GM12878 (cell line): ENCODE data around the gene ATP6V1F. TPM values are rescaled to one million over a fixed set of nuclear protein-coding genes. Genes with fewer than 3 reads are reported as not detected.

Source experiments
- ATAC-seq: fragments of 200-7000 bp; cut with Tn5 transposase; 3 replicates; pipeline ENCODE4 v1.9.1; 2020; ENCODE audit warnings: mild to moderate bottlenecking, moderate library complexity
- BruUV-seq: library from RNA; stranded (reverse); fragments of 400-500 nt; replicated peaks from 2 replicates; lab custom pipeline; 2021; lab: Mats Ljungman, UMichigan
- CTCF ChIA-PET: fragments of 300-600 bp; sonication (Branson Sonifier 250); formaldehyde crosslinking; extraction: SDS; loops from one replicate; lab custom pipeline; 2021; ENCODE audit warnings: inconsistent platforms; lab: Yijun Ruan, JAX
- POLR2A ChIA-PET: fragments of 350-600 bp; formaldehyde crosslinking; extraction: SDS; loops from one replicate; lab custom pipeline; 2021; ENCODE audit warnings: inconsistent platforms; lab: Charles Lee
- RAD21 ChIA-PET: fragments of 300-600 bp; sonication (Branson Sonifier 250); formaldehyde crosslinking; loops from one replicate; lab custom pipeline; 2023; ENCODE audit warnings: antibody characterized with exemption; ENCODE audit not compliant: unreplicated experiment; lab: Charles Lee
- SMC1A ChIA-PET: fragments of 300-600 bp; sonication (Branson Sonifier 250); formaldehyde crosslinking; loops from one replicate; lab custom pipeline; 2023; ENCODE audit not compliant: unreplicated experiment, uncharacterized antibody; lab: Charles Lee
- DNase-seq: peaks from one replicate; pipeline ENCODE4 v3.0.0-alpha.2; 2011; ENCODE audit warnings: low read depth, low spot score
- FAIRE-seq: peaks from 3 replicates; lab custom pipeline; 2011; peaks lifted over from hg19 to GRCh38; lab: Jason Lieb, UNC
- H2AFZ ChIP-seq: 2 replicates; pipeline ENCODE4 v1.6.0; 2011; ENCODE audit warnings: low read depth, low read length, control low read depth; ENCODE audit not compliant: control insufficient read depth
- H3K27ac ChIP-seq: 2 replicates; pipeline ENCODE4 v1.5.1; 2011; ENCODE audit warnings: control low read depth; ENCODE audit not compliant: control insufficient read depth, insufficient read depth
- H3K27me3 ChIP-seq, 2 experiments: replicated peaks in 1 of 2; 2 replicates each; pipeline versions ENCODE4 v1.6.0 to v1.6.1; 2011; ENCODE audit warnings: low read length in 1 of 2; ENCODE audit not compliant: control insufficient read depth in 2 of 2, insufficient read depth in 2 of 2
- H3K36me3 ChIP-seq, 2 experiments: 2 replicates each; pipeline ENCODE4 v1.5.1; 2011; ENCODE audit warnings: low read length in 1 of 2; ENCODE audit not compliant: control insufficient read depth in 2 of 2, insufficient read depth in 2 of 2
- H3K4me1 ChIP-seq: 2 replicates; pipeline ENCODE4 v1.6.1; 2011; ENCODE audit warnings: mild to moderate bottlenecking, low read length, moderate library complexity, mixed read lengths; ENCODE audit not compliant: control insufficient read depth, insufficient read depth
- H3K4me2 ChIP-seq: 2 replicates; pipeline ENCODE4 v1.6.0; 2011; ENCODE audit warnings: control low read depth; ENCODE audit not compliant: control insufficient read depth, insufficient read depth
- H3K4me3 ChIP-seq: fragments of 200-600 bp; sonication (generic); 2 replicates; pipeline ENCODE4 v1.5.1; 2016
- H3K79me2 ChIP-seq: 2 replicates; pipeline ENCODE4 v1.6.0; 2011; ENCODE audit warnings: low read length; ENCODE audit not compliant: control insufficient read depth, insufficient read depth
- H3K9ac ChIP-seq: 2 replicates; pipeline ENCODE4 v1.8.0; 2011; ENCODE audit warnings: low read length, control low read depth, mixed read lengths; ENCODE audit not compliant: control insufficient read depth, insufficient read depth
- H3K9me3 ChIP-seq: replicated peaks from 3 replicates; pipeline ENCODE4 v1.5.1; 2011; ENCODE audit warnings: mild to moderate bottlenecking, low read length; ENCODE audit not compliant: control insufficient read depth, insufficient read depth
- H4K20me1 ChIP-seq: 2 replicates; pipeline ENCODE4 v1.6.0; 2011; ENCODE audit not compliant: control insufficient read depth, insufficient read depth
- BACH1 ChIP-seq: fragments of 450-650 bp; IDR thresholded peaks from 2 replicates; pipeline ENCODE4 v1.6.1; 2017; ENCODE audit warnings: mild to moderate bottlenecking, borderline replicate concordance
- CHD1 ChIP-seq: IDR thresholded peaks from 2 replicates; pipeline ENCODE4 v1.6.1; 2012; ENCODE audit warnings: low read depth, low read length, improper control_type of control experiment
- EED ChIP-seq: sonication (generic); IDR thresholded peaks from 2 replicates; pipeline ENCODE4 v1.6.1; 2016; ENCODE audit warnings: antibody characterized with exemption, low read depth
- NR2C2 ChIP-seq: IDR thresholded peaks from 2 replicates; pipeline ENCODE4 v1.6.1; 2011; ENCODE audit warnings: borderline replicate concordance, low read depth; ENCODE audit not compliant: control insufficient read depth, insufficient read length
- ZNF274 ChIP-seq: IDR thresholded peaks from one replicate; pipeline ENCODE4 v1.8.0; 2011; ENCODE audit not compliant: insufficient read length, insufficient read depth
- ZSCAN29 ChIP-seq: fragments of 450-650 bp; IDR thresholded peaks from 2 replicates; pipeline ENCODE4 v1.6.1; 2017; ENCODE audit warnings: mild to moderate bottlenecking, moderate library complexity
- WGBS: methylation state at CpG from one replicate; pipeline ENCODE4 v1.1.6; 2016; ENCODE audit warnings: low lambda C conversion rate; ENCODE audit not compliant: insufficient replicate concordance, insufficient coverage; ENCODE audit errors: missing lambda C conversion rate; 5-methylcytosine and 5-hydroxymethylcytosine counted together
- in situ Hi-C: fragments of 300-500 bp; cut with MboI; formaldehyde crosslinking; loops from 9 replicates; pipeline ENCODE4 v1.14.3; 2018; ENCODE audit warnings: mixed read lengths
- intact Hi-C: fragments of 100-400 bp; cut with micrococcal nuclease; formaldehyde crosslinking; loops from one replicate; pipeline ENCODE4 v1.14.2; 2022; ENCODE audit not compliant: unreplicated experiment
- polyA plus RNA-seq, 11 experiments: library from polyadenylated mRNA; depleted of rRNA in 4 of 11; unstranded in 6 of 11; stranded (reverse) in 5 of 11; fragments of >200 nt; fragmentation: Nextera tagmentation in 4 of 11; fragmentation: Illumina TruSeq in 1 of 11; extraction: Ambion mirVana in 4 of 11; extraction: Trizol in 1 of 11; gene quantifications; 1 replicate in 1 of 11; 2 replicates in 10 of 11; pipeline versions ENCODE4 v1.2.1 to v1.2.3, GENCODE V29; 2011 to 2016; ENCODE audit warnings: inconsistent platforms in 2 of 11, missing spikeins in 2 of 11, low read depth in 1 of 11
- total RNA-seq, 4 experiments: library from RNA; depleted of rRNA in 3 of 4; stranded (reverse); fragments of >200 nt in 3 of 4; fragmentation: Illumina TruSeq in 1 of 4; extraction: Trizol in 1 of 4; gene quantifications; 2 replicates each; pipeline versions ENCODE4 v1.2.1 to v1.2.3, GENCODE V29; 2013 to 2021
- TF ChIP-seq, protein P1 (sequence below): IDR thresholded peaks from 2 replicates; pipeline ENCODE4 v1.6.1; 2011; ENCODE audit warnings: mild to moderate bottlenecking, low read depth, low read length, moderate library complexity; ENCODE audit not compliant: insufficient replicate concordance
- TF ChIP-seq, protein P2 (sequence below): fragments of 450-650 bp; IDR thresholded peaks from 2 replicates; pipeline ENCODE4 v1.6.1; 2016; ENCODE audit warnings: mild to moderate bottlenecking, moderate library complexity, borderline replicate concordance

The ATP6V1F gene
- total and polyA plus RNA-seq, 10 of the 15 experiments (the other 5 are each of a cell fraction or from before 2014, with no cell fraction given), result 111 to 343 (median 203) TPM

DNA sequence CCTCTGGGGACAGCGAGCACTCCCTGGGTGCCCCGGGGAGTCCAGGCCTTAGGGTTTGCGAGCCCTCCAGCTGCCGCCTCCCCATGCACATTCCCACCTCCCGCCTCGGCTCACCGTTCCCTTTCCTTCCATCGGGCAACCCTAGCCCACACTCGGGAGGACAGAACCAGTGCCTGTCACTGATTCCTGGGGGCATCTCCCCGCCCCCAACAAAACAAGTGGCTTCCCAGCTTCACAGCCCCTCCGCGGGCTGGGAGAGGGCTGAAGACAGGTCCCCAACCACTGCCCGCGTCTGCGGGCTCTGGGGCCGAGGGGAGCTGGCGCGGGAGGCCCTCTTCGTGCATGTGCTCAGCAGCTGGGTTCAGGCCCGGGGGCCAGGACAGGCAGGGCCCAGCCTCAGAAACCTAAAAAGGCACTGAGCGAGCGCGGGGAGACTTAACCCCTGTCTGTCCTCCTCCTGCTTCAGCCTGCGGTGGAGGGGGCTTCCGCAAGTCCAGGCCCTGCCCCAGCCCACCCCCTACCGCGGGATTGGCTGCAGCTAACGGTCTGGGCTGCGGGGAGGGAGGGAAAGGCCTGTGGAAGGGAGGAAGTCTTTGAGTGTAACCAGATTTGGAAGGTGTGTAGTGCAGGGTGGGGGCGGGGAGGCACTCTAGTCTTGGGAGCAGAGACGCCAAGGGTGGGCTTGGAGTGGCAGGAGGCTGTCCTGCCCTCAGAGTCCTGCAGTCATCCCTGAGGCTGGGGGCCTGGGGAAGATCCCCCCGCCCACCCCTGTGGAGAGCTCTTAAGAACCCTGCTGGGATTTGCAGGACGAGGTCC, 31.3 kb upstream of the ATP6V1F start:
- H3K36me3 ChIP-seq, result no peaks in the 10 kb centered on the region
- RAD21 ChIA-PET, result no interaction called here
- POLR2A ChIA-PET, result interaction anchor here (0.6 kb wide), 1 partner anchor 1733 kb away, joined by 3 read pairs; no protein-coding TSS in a partner anchor
- no TSS peak for BruUV-seq
- CTCF ChIA-PET, result interaction anchor here (0.7 kb wide), 2 partner anchors 91 to 446 kb away, joined by 3 read pairs; no protein-coding TSS in a partner anchor
- H3K79me2 ChIP-seq, result no peaks in the 10 kb centered on the region
- no peak overlapping the region for H3K9ac ChIP-seq
- TF ChIP-seq ZSCAN29 (no peak), BACH1 (no peak), EED (no peak)
- SMC1A ChIA-PET, result no interaction called here
- no peaks in the 10 kb centered on the region for H3K9me3 ChIP-seq
- intact Hi-C loops, result no loop called here
- 18% methylated on average over 27 of the region's 33 CpGs for WGBS
- H3K4me1 ChIP-seq, result peaks cover 8% of the 10 kb centered on the region
- H3K27ac ChIP-seq, result no peak overlapping the region
- DNase-seq (no peak), FAIRE-seq (no peak), ATAC-seq (peak; percentile 36)
- H3K27me3 ChIP-seq, result peaks cover 15% of the 10 kb centered on the region in 2 experiments
- H2AFZ ChIP-seq, result no peak overlapping the region
- no peak overlapping the region for H3K4me2 ChIP-seq
- H4K20me1 ChIP-seq, result no peaks in the 10 kb centered on the region
- in situ Hi-C loops, result no loop called here
- H3K4me3 ChIP-seq, result no peak overlapping the region

DNA sequence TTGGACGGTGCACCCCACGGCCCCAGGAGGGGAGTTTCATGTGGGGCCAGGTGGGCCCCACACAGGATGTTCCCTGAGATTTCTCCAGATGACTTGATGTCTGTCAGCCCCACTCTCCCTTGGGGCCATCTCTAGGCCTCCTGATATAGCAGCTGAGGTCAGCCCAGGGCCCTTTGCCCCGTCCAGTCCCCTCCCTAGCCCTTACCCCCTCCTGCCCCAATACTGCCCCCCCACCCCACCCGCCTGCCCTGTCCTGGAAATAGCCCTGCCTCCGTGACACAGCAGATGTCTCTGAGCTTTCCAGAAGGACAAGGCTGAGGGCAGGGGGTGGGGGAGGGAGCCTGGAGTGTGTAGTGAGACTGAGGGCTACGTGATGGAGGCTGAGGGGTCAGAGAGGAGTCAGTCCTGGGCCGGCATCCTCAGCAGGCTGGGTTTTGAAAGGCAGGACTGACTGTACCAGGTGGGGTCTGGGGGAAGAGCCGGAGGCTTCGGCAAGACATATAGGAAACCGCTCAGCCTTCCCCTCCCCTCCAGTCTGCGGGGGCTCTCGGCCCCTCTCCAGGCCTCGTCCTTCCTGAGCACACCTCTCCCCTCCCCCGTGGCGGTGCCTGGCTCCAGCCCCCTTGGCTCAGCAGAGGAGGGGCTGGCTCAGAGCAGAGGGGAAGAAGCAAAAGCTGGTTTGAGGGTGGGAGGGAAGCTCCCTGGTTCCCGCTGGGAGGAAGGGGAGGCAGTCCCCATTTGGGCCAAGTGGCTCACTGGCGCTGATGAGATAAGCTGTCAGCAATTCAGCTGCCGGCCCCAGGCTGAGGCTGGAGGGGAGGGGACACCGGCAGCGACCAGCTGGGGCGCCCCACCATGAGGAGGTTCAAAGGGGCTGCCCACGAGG, 30.4 kb upstream of the ATP6V1F start:
- FAIRE-seq (no peak), DNase-seq (no peak), ATAC-seq (peak; percentile 30)
- H3K27ac ChIP-seq, result no peak overlapping the region
- H3K9me3 ChIP-seq, result no peaks in the 10 kb centered on the region
- RAD21 ChIA-PET, result interaction anchor here (1.4 kb wide), 1 partner anchor 52 kb away, joined by 4 read pairs; no protein-coding TSS in a partner anchor
- no peaks in the 10 kb centered on the region for H3K36me3 ChIP-seq
- no peak overlapping the region for H2AFZ ChIP-seq
- no peaks in the 10 kb centered on the region for H4K20me1 ChIP-seq
- SMC1A ChIA-PET, result no interaction called here
- 5% methylated on average over 22 of the region's 22 CpGs for WGBS
- CTCF ChIA-PET, result interaction anchor here (0.7 kb wide), 1 partner anchor 10 kb away, joined by 3 read pairs; no protein-coding TSS in a partner anchor
- POLR2A ChIA-PET, result interaction anchor here (0.6 kb wide), 1 partner anchor 1732 kb away, joined by 3 read pairs; no protein-coding TSS in a partner anchor
- intact Hi-C loops, result no loop called here
- H3K79me2 ChIP-seq, result no peaks in the 10 kb centered on the region
- H3K4me2 ChIP-seq, result no peak overlapping the region
- no TSS peak for BruUV-seq
- no peak overlapping the region for H3K4me3 ChIP-seq
- in situ Hi-C loops, result no loop called here
- peaks cover 8% of the 10 kb centered on the region for H3K4me1 ChIP-seq
- H3K27me3 ChIP-seq, result peaks cover 11 to 13% of the 10 kb centered on the region in 2 experiments
- no peak overlapping the region for H3K9ac ChIP-seq
- TF ChIP-seq ZNF274 (no peak), NR2C2 (no peak), CHD1 (no peak)
- TF ChIP-seq, protein P1, sequence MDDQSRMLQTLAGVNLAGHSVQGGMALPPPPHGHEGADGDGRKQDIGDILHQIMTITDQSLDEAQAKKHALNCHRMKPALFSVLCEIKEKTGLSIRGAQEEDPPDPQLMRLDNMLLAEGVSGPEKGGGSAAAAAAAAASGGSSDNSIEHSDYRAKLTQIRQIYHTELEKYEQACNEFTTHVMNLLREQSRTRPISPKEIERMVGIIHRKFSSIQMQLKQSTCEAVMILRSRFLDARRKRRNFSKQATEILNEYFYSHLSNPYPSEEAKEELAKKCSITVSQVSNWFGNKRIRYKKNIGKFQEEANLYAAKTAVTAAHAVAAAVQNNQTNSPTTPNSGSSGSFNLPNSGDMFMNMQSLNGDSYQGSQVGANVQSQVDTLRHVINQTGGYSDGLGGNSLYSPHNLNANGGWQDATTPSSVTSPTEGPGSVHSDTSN, result no peak
- TF ChIP-seq, protein P2, sequence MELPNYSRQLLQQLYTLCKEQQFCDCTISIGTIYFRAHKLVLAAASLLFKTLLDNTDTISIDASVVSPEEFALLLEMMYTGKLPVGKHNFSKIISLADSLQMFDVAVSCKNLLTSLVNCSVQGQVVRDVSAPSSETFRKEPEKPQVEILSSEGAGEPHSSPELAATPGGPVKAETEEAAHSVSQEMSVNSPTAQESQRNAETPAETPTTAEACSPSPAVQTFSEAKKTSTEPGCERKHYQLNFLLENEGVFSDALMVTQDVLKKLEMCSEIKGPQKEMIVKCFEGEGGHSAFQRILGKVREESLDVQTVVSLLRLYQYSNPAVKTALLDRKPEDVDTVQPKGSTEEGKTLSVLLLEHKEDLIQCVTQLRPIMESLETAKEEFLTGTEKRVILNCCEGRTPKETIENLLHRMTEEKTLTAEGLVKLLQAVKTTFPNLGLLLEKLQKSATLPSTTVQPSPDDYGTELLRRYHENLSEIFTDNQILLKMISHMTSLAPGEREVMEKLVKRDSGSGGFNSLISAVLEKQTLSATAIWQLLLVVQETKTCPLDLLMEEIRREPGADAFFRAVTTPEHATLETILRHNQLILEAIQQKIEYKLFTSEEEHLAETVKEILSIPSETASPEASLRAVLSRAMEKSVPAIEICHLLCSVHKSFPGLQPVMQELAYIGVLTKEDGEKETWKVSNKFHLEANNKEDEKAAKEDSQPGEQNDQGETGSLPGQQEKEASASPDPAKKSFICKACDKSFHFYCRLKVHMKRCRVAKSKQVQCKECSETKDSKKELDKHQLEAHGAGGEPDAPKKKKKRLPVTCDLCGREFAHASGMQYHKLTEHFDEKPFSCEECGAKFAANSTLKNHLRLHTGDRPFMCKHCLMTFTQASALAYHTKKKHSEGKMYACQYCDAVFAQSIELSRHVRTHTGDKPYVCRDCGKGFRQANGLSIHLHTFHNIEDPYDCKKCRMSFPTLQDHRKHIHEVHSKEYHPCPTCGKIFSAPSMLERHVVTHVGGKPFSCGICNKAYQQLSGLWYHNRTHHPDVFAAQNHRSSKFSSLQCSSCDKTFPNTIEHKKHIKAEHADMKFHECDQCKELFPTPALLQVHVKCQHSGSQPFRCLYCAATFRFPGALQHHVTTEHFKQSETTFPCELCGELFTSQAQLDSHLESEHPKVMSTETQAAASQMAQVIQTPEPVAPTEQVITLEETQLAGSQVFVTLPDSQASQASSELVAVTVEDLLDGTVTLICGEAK, result no peak
